GM12874 (cell line): ENCODE data around the gene CCDC149.

ENCODE experiments used
- TF ChIP-seq, protein P1 (sequence below): IDR thresholded peaks from 2 replicates; pipeline ENCODE4 v1.5.1; 2011; ENCODE audit warnings: low read depth, mild to moderate bottlenecking, control low read depth, low read length, moderate library complexity; ENCODE audit not compliant: insufficient read depth

Gene CCDC149

DNA sequence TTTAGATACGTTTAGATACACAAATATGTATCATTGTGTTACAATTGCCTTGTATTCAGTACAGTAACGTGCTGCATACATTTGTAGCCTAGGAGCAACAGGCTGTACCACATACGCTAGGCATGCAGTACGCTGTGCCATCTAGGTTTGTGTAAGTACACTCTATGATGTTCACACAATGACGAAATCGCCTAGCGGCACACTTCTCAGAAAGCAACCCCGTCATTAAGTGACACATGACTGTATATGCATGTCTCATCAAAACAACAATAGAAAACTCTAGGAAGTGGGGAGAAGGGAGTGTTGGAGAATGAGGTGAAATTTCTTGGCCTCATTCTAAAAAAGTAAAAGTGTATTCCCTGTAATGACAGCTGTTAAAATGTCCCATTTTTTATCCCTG, 32.7 kb downstream of the CCDC149 start:
- TF ChIP-seq, protein P1, sequence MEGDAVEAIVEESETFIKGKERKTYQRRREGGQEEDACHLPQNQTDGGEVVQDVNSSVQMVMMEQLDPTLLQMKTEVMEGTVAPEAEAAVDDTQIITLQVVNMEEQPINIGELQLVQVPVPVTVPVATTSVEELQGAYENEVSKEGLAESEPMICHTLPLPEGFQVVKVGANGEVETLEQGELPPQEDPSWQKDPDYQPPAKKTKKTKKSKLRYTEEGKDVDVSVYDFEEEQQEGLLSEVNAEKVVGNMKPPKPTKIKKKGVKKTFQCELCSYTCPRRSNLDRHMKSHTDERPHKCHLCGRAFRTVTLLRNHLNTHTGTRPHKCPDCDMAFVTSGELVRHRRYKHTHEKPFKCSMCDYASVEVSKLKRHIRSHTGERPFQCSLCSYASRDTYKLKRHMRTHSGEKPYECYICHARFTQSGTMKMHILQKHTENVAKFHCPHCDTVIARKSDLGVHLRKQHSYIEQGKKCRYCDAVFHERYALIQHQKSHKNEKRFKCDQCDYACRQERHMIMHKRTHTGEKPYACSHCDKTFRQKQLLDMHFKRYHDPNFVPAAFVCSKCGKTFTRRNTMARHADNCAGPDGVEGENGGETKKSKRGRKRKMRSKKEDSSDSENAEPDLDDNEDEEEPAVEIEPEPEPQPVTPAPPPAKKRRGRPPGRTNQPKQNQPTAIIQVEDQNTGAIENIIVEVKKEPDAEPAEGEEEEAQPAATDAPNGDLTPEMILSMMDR, result no peak

DNA sequence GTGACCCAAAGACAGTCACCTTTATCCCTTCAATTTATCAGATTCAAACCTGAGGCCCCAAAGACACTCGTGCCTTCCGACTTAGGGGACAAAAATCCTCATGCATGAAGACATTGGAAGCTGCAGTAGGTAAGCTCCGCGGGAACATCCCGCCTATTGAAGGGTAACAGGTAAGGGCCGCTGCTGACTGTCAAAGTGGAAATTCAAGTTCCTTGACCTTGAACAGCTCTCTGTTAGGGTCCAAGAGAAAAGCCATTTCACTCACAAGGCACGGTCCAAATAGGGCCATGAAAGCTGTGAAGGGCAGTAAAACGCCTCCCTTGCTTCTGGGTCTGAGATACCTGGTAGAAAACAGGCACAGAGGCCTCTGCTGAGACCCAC, 34.2 kb downstream of the CCDC149 start:
- TF ChIP-seq, protein P1, result no peak

DNA sequence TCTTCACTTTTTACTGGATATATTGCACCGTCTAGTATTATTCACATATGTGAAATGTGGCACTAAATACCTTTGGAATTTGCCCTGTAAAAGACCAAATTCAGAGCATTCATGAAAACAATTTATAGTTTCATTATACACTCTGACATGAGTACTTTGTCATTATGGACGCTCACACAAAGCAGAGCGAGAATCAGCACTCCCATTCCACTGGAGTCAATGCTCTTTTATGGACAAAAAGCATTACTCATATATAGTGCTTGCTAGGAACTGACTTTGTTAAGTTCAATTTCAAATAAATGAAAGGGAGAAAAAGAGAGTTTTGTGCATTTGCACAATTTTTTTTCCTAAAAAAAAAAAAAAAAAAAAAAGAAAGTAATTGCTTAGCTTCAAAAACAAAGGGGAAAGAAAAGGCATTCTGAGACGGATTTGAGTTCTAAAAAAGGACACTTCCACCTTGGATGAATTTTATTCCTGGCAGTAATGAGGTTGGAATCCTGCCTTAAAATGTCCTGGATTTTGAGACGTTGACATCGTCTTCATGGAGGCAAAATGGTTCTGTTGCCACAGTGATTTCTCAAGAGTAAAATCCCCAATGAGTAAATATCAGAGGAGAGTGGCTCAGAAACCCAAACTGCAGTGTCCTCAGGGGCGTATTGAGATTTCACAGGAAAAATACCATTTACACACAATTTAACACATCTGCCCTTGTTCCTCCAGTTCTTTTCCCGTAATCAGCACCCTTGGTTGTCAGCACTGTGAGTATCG, 34.8 kb downstream of the CCDC149 start:
- TF ChIP-seq, protein P1, result no peak

DNA sequence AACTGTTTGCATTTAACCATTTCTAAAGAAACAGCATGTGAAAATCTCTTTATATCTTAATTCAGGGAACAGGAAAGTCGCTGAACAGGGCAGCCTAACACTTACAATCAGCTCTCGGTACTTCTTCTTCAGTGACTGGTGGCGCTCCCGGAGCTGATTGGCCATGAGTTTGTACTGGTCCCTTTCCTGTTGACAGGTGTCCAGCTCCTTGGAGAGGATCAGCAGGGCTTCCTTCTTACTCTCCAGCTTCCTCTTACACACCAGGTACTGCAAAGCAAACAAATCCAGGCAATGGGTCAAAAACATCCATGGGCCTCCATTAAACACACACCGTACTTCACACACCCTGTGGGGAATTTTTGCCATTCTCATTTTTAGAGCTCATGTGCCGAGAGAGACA, 36.4 kb downstream of the CCDC149 start:
- TF ChIP-seq, protein P1, result no peak

DNA sequence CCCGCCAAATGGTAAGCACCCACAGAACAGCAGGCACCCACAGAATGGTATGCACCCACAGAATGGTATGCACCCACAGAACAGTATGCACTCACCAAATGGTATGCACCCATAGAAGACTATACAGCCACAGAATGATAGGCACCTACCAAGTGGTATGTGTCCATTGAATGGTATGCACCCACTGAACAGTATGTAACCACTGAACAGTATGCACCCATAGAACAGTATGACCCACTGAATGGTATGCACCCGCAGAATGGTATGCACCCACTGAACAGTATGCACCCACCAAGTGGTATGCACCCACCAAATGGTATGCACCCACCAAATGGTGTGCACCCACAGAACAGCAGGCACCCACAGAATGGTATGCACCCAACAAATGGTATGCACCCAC, 40.1 kb downstream of the CCDC149 start:
- TF ChIP-seq, protein P1, result no peak

DNA sequence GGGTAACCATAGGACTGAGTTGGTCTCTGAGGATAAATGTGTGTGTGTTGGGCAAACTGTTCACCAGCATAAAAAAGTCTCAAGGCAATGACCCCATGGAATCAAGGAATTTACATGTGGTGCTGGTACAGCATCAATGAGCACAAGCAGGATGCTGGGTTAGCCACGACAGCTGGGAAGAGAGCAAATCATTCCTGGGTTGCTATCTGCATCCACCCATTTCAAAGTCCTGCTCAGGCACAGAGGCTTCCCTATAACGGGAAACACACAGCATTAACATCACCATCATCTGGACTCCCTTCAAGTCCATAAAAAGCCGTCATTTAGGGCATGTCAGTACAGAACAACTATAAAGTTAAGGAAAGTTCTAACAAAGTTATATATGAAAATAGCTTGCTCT, 41.6 kb downstream of the CCDC149 start:
- TF ChIP-seq, protein P1, result no peak

DNA sequence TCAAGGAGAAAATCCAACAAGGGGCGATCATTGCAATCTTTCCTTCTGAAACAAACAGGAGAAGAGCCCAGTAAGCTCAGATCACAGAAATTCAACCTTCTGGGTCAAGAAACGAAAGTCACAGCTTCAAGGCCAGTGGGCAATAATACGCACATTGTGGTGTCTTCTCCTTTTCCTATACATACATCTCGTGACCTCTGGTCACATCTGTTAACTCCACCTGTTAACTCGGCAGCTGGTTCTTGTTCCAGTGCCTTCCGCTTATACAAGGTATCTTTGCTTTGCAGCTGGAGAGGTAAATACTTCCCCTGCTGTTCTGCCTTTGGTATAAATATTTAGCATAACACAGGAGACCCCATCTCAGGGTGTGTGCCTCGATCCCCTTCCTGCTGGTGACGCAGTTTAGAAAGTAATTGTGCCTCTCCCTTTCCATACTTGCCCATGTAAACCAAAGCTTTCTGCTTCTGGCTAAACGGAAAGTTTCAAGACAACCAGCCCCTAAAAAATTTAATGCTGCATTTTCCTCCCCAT, 45.0 kb downstream of the CCDC149 start:
- TF ChIP-seq, protein P1, result no peak
